ENCODE results near the gene LSG1.

The LSG1 gene

DNA sequence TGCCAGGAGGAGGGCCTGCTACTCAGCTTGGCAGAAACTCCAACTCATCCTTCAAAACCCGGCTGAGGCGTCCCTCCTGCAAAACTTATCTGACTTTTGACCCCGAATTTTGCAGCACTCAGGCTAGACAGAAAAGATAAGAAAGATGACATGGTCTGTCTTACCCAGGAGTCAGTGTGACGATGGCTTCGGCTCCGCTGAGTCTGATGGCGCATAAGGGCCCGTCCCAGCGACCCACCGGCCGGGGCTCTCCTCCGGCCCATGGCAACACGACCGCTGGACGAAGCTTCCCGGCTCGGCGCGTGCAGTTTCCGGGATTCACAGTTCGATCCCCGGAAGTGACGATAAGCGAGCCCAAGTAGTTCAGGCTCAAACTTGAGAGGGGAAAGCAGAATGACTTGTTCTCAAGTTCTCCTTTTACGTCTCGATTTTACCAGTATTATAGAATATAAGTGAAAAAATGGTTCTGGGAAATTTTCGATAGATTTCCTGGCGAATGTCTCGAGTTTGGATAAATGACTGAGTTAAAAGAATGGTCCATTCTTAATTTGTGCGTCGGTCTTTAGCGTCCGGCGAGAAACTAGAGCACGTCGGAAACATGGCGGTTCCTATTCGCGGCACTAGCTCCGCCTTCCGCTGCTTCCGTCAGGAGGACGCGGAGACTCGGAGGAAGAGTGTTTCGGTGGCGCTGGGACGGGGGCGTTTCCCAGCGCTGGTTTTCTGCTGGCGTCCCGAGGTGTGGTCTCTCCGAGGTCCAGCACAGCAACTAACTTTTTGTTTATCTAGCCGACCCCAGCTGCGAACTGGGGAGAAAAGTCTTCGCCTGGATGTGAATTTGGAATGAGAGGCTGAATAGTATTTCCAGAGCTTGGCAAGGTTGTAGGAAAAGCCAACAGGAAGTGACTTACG is at the start of gene LSG1:
Gene LSG1, minus strand, starts transcription at position 292 of the 909 bp plus-strand sequence. Its CDS starts 29 bp downstream, at position 263.
- DNase-seq (ENCODE audit: low read depth in 3 of 3): peak; percentile 77 to 88 (median 80)

DNA sequence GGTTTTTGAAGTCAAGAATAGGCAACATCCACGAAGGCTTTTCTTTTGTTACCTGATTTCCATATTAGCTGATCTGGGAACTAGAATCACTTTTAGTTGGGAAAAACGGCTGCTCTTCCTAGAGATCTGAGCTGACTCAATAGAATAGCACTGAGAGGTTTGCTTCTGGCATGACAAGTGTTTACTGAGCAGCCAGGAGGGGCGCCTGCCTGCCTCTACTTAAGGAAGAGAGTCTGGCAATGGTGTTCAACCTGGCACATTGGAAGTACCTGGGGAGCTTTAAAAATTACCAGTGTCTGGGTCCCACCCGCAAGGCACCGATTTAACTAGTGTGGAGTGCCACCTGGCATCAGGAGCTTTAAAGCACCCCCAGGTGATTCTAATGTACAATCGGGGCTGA is 48.1 kb upstream of the LSG1 start:
- no peak for DNase-seq (ENCODE audit: low read depth in 3 of 3)

DNA sequence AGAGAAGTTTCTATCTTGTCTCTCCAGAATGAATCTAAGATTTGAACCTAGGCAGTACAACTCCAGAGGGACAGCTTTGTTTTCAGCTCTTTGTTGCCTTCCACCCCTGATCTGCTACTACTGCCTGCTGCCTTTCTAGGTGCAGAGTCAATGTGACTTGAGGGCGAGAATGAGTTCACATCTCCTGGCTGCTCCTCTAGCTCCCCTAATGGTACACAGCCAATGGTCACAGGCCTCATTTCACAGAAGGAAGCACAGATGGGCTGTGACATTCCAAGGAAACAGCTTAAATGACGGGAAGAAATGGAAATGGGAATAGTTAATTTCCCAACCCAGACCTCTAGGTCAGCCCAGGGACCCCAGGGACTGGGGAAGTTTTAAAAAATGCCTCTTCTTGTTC is 46.1 kb upstream of the LSG1 start:
- DNase-seq (ENCODE audit: low read depth in 3 of 3): no peak

DNA sequence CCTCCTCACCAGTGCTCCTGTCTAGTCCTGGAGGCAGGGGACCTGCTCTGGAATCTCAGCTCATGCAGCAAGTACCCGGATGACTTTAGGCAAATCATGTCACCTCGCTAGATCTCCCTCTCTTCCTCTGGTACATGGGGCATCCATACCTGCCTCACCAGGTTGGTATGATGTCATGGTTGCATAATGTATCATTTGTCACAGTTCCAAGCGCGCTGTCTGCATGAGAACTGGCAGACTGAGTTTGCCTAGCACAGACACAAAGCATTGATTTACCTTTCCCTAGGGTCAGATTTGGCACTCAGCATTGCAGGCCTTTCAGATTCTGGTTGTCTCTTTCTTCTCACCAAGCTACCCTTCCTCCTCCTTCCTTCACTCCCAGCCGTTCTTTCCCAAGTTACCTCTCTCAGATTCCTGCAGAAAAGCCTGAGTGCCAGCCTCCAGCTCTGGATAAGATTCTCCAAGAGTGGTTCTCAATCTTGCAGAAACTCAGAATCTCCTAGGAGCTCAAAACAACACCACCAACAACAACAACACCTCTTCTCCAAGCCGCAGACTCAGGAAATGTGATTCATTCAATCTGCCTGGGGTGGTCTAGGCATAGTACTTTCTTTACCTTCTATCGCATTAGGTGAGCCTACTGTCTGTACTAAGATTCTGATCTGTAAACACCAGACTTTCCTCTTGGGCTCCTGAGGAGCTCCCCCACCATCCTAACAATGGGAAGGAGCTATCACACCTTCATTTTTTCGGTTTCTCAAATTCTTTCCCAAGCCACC is 43.2 kb upstream of the LSG1 start:
- no peak for DNase-seq (ENCODE audit: low read depth in 3 of 3)

DNA sequence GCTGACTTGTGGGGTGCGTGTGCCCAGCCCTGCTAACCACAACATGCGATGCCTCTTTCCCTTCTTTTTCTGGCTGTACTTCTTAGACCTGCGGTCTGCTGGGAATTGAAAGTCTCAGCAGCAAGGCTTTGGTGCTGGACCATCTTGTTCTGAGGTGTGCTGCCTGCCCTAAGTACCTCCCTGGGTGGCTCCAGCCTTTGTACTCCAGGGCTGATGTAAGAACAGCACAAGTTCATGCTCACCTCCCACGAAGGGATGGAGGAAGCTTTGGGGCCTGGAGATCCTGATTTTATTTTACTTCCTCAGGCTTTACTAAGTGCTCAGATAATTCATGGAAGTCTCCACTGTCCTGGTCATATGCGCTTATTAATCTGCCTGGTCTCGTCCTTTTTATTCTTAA is 42.6 kb upstream of the LSG1 start:
- DNase-seq (ENCODE audit: low read depth in 3 of 3): no peak

DNA sequence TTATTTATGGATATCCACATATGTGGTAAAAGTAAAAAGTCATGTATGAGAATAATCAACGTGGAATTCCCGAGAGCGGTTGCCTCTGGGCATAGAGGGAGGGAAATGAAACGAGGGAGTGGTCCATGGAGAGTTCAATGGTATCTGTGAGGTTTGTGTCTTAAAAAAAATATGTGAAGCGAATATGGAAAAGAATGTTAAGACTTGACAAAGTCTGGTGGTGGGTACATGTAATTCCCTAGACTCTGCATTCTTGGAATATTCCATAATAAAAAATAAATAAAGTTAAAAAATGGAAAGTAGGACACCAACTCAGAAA is 42.1 kb upstream of the LSG1 start:
- DNase-seq (ENCODE audit: low read depth in 3 of 3): no peak

DNA sequence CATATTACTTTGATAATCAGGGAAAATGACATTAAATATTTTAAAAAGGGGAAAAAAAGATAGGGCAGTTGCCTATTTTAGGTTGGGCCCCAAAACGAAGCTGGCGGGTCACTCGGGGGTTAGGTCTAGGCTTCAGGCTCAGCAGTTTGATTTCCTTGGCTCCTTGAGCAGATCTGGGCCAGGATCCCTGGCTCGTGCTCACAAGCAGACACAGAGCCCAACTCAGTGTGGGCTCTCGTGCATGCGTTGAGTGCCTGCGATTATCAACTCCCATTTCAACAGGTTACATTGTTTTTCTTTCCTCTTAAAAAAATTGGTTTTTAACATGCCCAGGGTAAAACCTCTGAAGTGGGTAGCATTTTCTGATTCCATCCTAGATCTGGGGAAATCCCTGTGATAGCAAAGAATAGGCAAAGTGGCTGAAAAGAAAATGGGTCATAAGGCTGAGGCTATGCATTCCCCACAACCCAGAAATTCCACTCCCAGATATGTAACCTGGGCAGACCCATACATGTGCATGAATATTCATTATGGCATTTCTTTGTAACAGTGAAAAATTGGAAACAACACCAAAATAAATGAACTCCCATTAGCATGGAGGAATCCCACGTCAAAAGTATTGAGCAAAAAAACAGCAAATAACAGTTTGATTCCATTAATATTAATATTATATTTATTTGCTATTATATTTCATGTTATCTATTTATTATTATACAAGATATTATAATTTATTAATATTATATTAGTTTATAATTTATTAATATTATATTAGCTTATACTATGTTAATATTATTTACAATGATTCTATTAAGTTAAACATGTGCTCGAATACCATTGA is 41.5 kb upstream of the LSG1 start:
- no peak for DNase-seq (ENCODE audit: low read depth in 3 of 3)

DNA sequence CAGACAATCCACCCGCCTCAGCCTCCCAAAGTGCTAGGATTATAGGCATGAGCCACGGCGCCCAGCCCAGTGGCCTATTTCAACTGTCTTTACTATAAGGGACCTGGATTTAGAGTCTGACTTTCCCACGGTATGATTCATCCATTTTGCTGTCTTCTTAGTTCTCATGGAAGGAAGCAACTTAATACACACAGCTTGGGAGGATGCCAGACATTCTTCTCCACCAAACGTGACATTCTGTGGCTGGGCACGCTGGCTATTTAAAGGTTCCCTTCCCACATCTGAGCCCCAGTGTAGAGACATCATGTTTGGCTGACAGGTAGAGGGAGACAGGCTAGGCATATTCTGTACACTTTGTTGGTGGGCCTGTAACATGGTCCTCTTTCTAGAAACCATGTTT is 39.9 kb upstream of the LSG1 start:
- DNase-seq (ENCODE audit: low read depth in 3 of 3): no peak

DNA sequence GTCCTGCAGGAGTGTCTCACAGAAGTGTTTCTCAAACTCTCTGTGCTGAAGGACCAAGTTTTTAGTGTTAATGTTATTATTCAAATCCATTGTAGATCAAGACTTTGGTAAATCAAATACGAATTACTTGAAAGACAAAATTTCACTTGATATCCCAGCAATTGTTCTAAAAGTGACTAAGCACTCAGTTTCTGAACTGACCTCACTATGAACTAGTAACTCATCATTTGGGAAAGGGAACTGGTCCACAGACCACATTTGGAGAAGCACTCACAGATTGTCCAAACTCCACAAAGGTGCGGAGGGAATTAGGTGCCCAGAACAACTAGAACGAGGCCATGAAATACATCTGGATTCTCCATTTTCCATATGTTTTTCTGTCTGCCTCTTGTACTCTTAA is 39.3 kb upstream of the LSG1 start:
- DNase-seq (ENCODE audit: low read depth in 3 of 3): no peak

DNA sequence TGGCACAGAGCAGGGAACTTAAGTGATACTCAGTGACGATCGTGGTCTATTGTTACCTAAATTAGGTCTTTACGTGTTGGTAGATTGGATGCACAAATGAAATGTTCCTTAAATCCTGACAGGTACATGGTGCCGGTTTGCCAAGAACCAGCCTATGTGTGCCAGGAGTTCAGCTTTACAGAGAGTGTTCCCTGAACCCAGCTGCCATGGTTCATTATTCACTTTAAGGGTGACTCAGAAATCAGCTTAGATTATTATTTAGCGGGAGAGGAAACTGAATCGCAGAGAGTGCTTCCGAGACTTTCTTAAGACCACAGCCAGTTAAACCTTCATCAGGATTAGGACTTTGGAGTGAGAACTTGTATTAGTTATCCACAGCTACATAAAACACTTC is 35.2 kb upstream of the LSG1 start:
- no peak for DNase-seq (ENCODE audit: low read depth in 3 of 3)

DNA sequence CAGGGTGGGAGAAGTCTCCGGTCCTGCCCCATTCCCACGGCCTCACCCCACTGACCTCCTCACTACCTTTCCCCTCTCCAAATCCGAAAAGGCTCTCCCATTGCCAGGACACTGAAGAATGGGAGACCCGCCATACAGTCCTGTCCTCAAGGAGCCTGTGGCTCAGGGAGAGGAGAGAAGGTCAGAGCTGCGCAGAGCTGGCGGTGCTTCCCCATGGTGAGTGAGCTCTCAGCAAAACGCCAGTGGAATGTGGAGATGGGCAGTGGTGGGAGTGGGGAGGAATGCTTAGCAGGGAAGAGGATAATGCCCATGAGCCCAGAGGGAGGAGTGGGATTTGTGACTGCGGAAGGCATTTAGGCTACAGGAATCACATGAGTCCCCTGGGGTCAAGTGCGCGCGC is 33.8 kb upstream of the LSG1 start:
- no peak for DNase-seq (ENCODE audit: low read depth in 3 of 3)

DNA sequence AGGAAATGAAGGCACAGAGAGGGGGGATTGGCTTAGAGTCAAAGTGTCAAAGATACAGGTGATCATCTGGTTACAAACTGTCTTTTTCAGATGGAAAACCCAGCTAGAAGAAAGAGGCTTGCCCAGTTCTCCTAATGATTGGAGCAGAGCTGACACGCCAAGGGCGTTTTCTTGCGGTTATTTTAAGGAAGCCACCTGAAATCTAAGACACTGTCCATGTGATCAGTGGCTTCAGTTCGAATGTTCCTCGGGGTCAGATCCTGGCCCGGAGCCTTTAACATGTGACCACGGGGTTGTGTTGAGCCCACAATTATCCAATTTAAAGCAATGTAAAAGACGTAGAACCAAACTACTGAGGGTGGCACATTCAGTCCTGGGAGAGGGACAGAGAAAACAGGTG is 33.2 kb upstream of the LSG1 start:
- DNase-seq (ENCODE audit: low read depth in 3 of 3): no peak

DNA sequence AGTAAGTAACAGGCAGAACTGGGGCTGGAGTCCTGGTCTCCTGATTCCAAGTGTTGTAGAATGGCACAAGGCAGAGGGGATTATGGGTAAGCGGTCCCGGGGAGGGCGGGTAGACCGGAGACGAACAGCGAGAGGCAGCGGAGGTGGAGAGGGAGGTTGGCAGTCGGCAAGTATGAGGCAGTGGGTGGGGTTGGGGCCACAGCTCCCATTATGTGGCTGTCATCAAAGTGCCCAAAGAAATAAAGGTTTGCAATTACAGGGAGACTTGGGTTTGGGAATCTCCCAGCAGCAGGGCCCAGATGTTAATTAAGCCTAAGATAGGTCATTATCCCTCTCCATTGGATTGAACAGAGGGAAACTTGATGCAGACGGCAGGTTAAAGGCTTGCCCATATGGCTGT is 30.6 kb upstream of the LSG1 start:
- DNase-seq (ENCODE audit: low read depth in 3 of 3): no peak

DNA sequence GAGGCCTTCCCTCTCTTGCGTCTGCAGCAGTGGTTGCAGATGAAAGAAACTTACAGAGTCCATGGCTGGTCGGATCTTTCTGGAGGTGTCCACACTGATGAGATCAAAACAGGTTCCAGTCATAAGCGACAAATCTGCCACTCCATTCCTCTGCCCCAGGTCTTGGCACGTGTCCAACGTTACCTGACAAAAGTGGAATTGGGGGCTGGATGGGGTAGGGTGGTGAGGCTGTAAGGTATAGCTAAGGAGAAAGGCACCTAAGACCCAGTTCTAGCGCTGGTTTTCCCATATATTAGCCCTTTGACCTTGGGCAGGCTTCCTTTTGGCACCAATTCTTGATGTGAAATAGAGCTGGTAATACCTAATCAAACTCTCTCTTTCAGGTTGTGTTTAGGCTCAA is 24.7 kb upstream of the LSG1 start:
- DNase-seq (ENCODE audit: low read depth in 3 of 3): no peak

DNA sequence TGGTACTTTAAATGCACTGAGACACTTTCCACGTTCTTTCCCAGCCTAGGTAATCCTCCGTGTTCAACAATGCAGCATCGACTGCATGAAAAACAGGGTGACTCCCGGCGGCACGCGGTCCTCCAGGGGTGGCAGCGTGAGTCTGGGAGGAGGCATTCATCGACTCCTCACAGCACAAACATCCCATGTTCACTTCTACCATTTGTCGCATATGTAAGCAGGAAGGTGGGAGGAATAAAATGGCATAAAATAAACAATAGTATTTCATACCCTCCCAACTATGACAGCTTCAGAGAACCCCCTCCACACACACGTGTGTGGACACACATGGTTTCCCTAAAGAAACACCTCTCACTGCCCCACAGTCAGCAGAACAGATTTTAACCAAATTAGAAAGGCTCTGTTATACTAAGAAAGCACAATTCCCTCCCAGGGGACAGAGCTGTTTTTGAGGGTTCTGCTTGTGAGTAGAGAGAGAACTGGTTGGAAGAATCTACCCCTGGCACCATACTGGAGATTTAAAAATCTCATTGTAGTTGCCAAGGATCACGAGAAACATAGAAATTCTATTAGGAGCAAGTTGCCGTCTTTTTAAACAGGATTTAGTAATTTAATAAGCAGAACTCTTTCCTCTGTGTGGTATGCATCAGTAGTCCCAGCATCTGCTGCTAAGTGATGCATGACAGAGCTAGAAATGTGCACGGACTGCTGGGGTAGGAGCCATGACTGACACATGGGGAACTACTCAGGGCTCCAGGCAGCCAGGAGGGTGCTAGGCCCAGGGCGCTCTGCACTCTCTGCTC is 19.7 kb upstream of the LSG1 start:
- DNase-seq (ENCODE audit: low read depth in 3 of 3): no peak

DNA sequence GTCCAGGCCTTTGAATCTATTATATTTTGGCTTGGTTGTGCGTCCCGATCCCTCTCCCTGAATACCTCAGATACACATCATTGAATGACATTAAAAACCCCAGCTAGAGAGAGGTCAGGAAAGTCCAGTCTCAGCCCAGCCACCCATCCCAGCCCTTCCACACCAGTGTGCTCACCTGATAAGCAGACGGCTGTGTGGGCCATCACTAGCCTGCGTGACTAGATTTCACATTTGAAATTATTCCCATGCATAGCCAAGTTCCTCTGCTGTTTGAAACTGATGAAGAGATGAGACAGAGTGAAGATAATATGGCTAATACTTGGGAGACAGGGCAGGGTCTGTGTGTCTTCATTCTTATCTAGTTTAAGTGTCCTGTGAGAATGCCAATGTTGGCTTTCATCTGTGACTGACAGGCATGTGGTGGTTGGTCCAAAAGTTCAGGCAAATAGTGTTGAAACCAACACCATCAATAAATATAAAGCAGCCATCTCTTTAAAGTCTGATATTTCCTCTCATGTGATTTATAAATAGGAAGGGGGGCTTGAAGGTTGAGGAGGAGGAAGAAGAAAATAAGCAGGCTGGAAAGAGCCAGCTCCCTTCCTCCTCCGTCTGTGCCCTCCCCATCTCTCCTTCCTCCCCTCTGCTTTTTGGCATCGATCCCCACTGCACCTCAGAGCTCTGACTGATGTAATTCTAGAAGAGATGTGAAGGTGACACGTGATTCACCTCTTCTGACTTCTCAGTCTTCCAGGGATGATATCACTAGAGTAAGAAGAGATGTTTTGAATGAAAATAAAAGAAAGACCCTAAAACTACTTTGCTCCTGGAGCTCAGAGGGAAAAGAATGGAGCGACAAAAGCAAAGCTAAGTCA is 18.7 kb upstream of the LSG1 start:
- no peak for DNase-seq (ENCODE audit: low read depth in 3 of 3)

DNA sequence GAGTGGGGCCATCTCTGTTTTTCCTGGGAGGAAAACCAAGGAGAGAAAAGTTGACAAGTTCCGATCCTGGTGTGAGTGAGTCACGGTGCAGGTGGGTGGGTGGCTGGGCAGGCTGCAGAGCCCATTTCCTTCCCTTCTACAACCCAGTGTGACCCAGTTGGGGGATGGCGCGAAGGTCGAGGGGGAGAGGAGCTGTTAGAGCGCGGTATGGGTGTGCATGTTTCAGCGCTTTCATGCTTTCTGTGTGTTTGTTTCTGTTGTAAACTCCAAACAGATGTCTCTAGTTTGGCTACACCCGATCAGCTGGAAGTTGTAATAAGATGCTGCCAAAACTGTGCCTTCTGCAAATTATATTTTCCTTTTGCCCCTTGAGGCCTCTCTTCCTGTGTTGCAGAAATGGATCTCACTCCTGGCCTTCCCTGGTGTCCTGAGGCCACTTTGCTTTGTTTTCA is 17.5 kb upstream of the LSG1 start:
- DNase-seq (ENCODE audit: low read depth in 3 of 3): no peak

DNA sequence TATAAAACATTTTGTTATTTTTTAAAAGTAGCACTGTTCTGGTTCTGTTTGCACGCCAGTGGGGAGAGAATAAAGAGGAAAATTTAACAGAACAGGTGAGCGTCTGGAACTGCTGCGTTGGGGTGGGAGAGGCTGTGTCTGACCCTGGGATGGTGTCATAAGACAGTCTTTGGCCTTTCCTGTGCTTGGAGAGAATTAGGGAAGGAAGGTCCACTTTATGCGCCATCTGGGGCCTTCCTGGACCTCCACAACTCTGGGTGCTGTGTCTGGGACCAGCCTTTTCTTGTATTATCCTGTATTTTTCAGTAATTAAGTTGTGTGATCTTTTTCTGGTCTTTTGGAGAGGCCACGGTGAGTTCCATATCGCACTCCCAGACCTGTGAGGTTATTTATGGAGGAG is 17.0 kb upstream of the LSG1 start:
- no peak for DNase-seq (ENCODE audit: low read depth in 3 of 3)

DNA sequence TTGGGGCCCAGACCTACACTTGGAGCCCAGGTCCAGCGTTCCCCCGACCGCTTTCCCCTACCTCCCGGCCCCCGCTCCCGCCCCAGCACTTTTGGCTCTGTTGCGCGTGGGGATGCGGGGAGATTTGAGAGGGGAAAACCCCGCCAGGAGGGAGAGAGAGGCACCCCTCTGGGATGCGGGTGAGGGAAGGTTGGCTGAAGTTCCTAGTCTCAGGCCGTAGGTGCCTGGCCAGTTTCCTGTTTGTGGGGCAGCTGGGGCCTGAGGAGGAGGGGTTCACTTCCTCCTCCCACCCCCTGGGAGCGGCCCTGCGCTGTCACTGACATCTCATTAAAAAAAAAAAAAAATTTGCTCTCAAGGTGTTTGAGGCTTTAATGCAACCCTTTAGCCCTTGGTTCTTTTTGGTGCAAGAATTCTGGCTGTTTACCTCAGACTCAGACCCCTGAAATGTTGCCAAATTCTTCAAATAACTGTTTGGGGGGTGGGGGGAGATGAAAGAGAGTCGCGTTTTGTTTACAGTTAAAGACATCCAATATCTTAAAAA is 16.3 kb upstream of the LSG1 start:
- DNase-seq (ENCODE audit: low read depth in 3 of 3): peak in 1 of 3 experiments; percentile 11

DNA sequence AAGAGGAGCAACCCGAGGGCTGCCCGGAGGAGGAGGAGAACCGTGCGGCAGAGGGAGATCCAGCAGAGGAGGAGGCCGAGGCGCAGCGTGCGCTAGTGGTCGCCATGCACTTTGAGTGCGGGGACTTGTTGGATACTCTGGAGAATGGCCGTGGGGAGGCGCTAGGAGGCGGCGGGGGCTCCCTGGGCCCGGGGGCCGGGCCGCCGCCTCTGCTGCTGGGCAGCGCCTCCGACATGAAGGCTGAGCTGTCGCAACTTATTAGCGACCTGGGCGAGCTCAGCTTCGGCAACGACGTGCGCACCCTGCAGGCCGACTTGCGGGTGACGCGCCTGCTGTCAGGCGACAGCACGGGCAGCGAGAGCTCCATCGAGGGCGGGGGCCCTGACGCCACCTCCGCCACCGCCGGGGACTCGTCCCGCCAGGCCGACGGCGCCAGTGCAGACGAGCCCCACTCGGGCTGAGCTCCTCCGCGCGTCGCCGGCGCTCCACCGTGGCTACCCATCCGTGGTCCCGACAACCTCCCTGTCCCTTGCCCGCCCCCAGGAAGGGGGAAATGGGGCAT is 15.7 kb upstream of the LSG1 start:
- peak; percentile 47 to 83 (median 68) for DNase-seq (ENCODE audit: low read depth in 3 of 3)

Data from stimulated activated CD4-positive, alpha-beta T cell treated with anti-CD3 and anti-CD28 coated beads, TNF-alpha, amount 100 ng/mL, for 24 hours (primary cell).